Measurements from ENCODE around the gene PCSK5. TPM values are rescaled to one million over a fixed set of nuclear protein-coding genes. Genes with fewer than 3 reads are reported as not detected.

The PCSK5 gene
- polyA plus RNA-seq, 1 donor (not counting 4 experiments of a cell fraction or from before 2014, with no cell fraction given): 1.9 TPM

DNA sequence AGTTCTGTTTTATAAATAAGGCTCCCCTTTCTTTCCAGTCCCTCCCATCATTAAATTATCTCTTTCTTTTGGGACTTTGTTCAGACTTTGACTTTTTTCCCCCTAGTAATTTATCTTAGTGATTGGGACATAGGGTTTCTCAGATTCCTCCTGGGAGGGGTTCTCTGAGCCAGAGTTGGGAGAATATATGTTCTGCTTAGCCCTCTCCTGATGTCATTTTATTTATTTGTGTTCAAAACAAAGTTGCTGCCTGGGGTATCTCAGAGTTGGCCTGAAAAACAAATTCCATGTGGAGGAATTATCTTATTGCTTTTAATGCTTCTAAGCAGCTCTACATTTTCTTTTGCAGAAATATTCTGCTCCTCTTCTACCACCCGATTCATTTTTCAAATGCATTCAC is 211.0 kb downstream of the PCSK5 start:
- H3K9me3 ChIP-seq (ENCODE audit: control insufficient read depth, low read depth, low read length): no peaks in the 10 kb centered on the region
- no peaks in the 10 kb centered on the region for H3K36me3 ChIP-seq (ENCODE audit: control insufficient read depth in 2 of 2, extremely low read depth in 1 of 2, insufficient read depth in 2 of 2, low read length in 2 of 2)
- H3K27me3 ChIP-seq (ENCODE audit: control insufficient read depth, extremely low read depth, insufficient read depth, low read length): no peaks in the 10 kb centered on the region
- no peak overlapping the region for H3K4me3 ChIP-seq (ENCODE audit: control insufficient read depth in 2 of 3, extremely low read depth in 1 of 3, insufficient read depth in 2 of 3, low read depth in 1 of 3, low read length in 3 of 3)
- no peak for FAIRE-seq
- H2AFZ ChIP-seq (ENCODE audit: control insufficient read depth, low read length): no peak overlapping the region
- dilution Hi-C loops (cut with MboI; ENCODE audit: extremely low pct_ligation_motif_present, low sequenced_read_pairs): no loop called here
- H3K27ac ChIP-seq (ENCODE audit: control insufficient read depth, insufficient read depth, low read length): no peak overlapping the region
- H4K20me1 ChIP-seq (ENCODE audit: control insufficient read depth, extremely low read depth, insufficient read depth, low read length): no peaks in the 10 kb centered on the region
- no peaks in the 10 kb centered on the region for H3K4me1 ChIP-seq (ENCODE audit: control insufficient read depth, extremely low read depth, insufficient read depth, low read length)
- H3K4me2 ChIP-seq (ENCODE audit: control insufficient read depth, extremely low read depth, insufficient read depth, low read depth, low read length): no peak overlapping the region
- no peak overlapping the region for H3K9ac ChIP-seq (ENCODE audit: control insufficient read depth, extremely low read depth, insufficient read depth, low read length)
- H3K9me1 ChIP-seq (ENCODE audit: control insufficient read depth, extremely low read depth, insufficient read depth, low read length): no peaks in the 10 kb centered on the region
- no peaks in the 10 kb centered on the region for H3K79me2 ChIP-seq (ENCODE audit: control insufficient read depth, insufficient read depth, low read length)
- no peak for TF ChIP-seq EZH2 (IDR thresholded peaks at IDR 0.05; ENCODE audit: low read length)
- no peak for DNase-seq (ENCODE audit: low read depth, low spot score)

- Histone ChIP-seq H3K9me3 (ENCODE audit: control insufficient read depth, low read depth, low read length) (no peaks in the 10 kb centered on the region), H3K9ac (ENCODE audit: control insufficient read depth, extremely low read depth, insufficient read depth, low read length) (no peak overlapping the region), H3K9me1 (ENCODE audit: control insufficient read depth, extremely low read depth, insufficient read depth, low read length) (no peaks in the 10 kb centered on the region), H3K4me2 (ENCODE audit: control insufficient read depth, extremely low read depth, insufficient read depth, low read depth, low read length) (no peak overlapping the region), H2AFZ (ENCODE audit: control insufficient read depth, low read length) (no peak overlapping the region), H3K27me3 (ENCODE audit: control insufficient read depth, extremely low read depth, insufficient read depth, low read length) (no peaks in the 10 kb centered on the region), H3K79me2 (ENCODE audit: control insufficient read depth, insufficient read depth, low read length) (no peaks in the 10 kb centered on the region), H4K20me1 (ENCODE audit: control insufficient read depth, extremely low read depth, insufficient read depth, low read length) (no peaks in the 10 kb centered on the region), H3K4me1 (ENCODE audit: control insufficient read depth, extremely low read depth, insufficient read depth, low read length) (no peaks in the 10 kb centered on the region), H3K36me3 (ENCODE audit: control insufficient read depth in 2 of 2, extremely low read depth in 1 of 2, insufficient read depth in 2 of 2, low read length in 2 of 2) (no peaks in the 10 kb centered on the region), H3K27ac (ENCODE audit: control insufficient read depth, insufficient read depth, low read length) (no peak overlapping the region), H3K4me3 (ENCODE audit: control insufficient read depth in 2 of 3, extremely low read depth in 1 of 3, insufficient read depth in 2 of 3, low read depth in 1 of 3, low read length in 3 of 3) (no peak overlapping the region)
- FAIRE-seq: no peak
- dilution Hi-C loops (cut with MboI; ENCODE audit: extremely low pct_ligation_motif_present, low sequenced_read_pairs): no loop called here
- DNase-seq (ENCODE audit: low read depth, low spot score): no peak
- TF ChIP-seq EZH2 (IDR thresholded peaks at IDR 0.05; ENCODE audit: low read length) (no peak), CTCF (optimal IDR thresholded peaks at IDR 0.05 in 1 of 3, IDR thresholded peaks at IDR 0.05 in 1 of 3, conservative IDR thresholded peaks at IDR 0.05 in 1 of 3; ENCODE audit: extremely low read depth in 1 of 3, insufficient read depth in 2 of 3, low read length in 3 of 3) (no peak)
Measured at GRCh38 chr9:76101947-76102346, 211.5 kb downstream of the PCSK5 start.
